ENCODE results near the gene PIGQ. TPM values are rescaled to one million over a fixed set of nuclear protein-coding genes. Genes with fewer than 3 reads are reported as not detected.
A peak's percentile ranks its signal among the peaks of the same experiment; 100 is the strongest.

The PIGQ gene
- polyA plus RNA-seq, 4 donors: 28.0 to 89.7 (median 50.2) TPM

DNA sequence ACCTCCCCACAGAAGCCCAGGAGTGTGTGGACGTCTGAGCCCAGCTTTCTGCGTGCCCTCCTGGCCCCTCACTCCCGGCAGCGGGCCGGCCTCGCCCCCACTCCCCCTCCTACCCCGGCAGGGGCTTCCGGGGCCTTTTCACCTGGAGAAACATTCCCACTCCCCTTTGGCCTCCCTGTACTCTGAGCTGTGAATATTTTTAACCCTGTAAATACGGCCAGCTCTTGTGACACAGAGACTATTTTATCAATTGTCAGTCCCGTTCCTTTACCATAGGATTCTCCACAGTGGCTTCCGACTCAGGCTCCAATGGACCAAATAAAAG, 15.5 kb upstream of the PIGQ start:
- DNase-seq (ENCODE audit: low read depth in 4 of 4, low spot score in 3 of 4): no peak

DNA sequence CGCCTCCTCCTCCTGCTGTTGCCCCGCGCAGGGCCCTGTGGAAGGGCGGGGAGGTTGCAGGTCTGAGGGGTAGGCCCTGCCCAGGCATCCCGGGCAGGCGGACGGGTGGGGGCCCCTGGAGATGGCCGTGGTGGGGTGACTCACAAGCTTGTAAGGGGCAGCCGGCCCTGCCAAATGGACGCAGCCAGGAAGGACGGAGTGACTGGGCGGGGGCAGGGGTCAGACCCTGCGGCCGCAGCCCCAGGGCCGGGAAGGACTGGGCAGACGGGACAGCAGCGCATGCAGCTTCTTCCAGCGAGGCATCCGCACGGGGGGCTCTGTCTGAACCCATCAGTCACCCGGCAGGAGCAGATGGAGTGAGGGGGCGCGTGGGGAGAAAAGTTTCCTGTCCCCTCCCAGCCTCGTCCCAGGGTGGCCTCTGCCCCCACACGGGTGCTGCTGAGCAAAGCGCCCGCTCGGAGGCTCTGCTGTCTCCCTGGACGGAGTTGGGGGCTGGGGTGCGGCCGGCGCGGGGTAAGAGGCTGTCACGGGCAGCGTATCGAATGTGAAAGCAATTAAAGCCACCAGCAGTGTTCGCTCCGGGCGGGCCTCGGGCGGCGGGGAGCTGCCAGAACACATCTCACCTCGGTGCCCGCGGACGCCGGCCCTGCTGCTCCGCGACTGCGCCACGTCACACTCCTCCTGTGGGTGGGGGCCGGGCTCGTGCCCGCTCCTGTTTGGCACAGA, 15.0 kb upstream of the PIGQ start:
- no peak for DNase-seq (ENCODE audit: low read depth in 4 of 4, low spot score in 3 of 4)

DNA sequence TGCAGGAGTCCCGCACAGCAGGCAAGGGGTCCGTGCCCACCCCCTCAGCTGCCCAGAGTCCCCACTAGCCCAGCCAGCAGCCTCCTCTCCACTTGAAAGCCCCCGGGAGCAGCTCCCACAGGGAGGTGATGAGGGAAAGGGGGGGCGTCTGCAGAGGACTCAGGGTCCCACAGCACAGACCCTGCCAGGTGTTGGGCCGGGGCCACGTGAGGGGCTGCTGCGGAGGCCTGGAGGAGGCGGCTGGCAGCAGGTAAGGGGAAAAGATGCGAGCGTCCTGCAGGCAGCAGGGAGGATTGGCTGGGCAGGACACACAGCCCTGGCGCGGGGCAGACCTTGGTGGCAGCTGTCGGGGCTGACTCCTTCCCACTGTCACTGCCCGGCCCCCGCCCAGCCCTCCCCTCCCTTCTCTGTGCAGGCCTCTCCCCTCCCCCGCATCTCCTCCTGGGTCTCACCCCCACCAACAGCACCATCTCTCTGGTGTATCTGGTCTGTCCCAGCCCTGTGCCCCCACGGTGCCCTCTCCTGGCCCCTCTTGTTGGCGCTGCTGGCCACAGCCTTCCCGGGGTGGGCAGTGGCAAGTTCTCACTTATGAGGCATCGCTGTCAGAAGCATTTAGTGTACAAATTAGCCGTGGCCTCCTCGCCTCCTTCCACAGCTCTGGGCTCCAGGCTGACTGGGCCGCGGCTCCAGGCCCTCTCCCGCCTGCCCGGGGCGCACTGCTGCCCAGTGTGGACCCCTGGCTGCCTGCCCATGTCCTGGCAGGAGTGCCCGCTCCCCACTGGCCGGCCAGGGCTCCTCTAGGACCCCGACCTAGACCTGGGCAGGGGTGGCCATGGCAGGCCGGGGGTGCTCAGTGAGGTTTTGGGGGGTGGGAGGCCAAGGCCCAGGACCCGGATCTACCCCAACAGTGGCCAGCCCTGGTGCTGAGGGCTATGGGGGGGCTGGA, 14.0 kb upstream of the PIGQ start:
- DNase-seq (ENCODE audit: low read depth in 4 of 4, low spot score in 3 of 4): no peak

DNA sequence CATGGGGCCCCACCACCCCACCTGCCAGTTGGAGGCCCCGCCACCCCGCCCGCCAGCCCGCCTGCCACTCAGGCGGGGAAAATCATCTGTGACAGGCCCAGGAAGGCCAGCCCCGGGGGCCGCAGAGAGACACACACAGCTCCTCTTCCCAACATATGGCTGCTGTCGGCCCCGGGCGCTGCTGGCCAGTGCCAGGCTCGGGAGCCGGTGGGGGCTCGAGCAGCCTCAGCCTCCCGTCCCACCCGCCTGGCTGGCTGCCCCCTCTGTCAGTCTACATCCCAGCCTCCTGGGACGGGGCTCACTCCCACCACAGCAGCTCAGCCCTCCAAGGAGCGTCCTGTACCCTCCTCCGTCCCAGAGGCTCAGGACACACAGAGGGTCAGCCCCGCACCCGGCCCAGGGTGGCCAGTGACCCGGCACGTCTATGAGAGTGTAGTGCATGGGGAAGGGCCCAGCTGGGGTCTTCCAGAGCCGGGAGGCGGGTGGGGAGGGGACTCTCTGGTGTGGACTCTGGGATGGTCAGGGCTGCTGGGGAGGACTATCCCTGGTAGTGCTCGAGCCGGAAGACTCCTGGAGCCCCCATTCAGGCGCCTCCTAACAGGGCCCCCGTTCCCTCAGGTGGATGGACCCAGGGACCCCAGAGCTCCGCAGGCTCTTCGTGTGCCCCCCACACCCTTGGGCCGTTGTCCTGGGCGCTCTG, 13.1 kb upstream of the PIGQ start:
- no peak for DNase-seq (ENCODE audit: low read depth in 4 of 4, low spot score in 3 of 4)

DNA sequence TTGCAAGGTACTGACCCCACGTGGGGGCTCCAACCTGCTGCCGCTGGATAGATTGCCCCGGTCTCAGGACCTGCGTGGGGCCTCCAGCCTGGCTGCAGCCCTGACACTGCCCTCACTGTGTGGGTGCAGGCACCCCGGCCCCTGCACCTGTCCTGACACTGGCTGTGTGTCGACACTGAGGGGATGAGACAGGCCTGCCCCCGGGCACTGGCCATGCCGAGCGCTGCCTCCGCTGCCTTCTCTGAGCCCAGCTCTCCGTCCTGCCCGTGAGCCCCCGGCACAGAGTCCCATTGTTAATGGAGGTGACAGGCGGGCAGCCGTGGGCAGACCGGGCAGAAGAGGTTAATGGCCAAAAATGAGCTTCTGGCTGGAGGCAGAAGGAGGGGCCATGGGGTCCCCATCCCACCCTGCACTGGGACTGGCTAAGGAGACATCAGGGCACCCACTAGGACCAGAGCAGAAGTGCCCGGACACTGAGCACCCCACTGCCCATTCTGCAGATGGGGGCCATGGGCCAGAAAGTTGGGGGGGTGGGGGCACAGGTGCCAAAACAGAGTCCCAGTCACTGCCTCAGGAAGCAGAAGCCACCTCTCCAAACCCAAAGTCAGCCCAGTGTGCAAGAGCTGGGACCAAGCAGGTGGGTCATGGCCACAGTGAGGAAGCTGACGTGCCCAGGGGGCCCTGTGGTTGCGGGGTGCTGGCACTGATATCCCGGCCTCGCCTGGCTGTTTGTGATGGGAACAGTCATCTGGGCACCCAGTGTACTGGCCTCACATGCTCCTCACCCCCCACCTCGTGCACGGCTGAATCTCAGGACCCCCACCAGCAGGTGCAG, 12.1 kb upstream of the PIGQ start:
- DNase-seq (ENCODE audit: low read depth in 4 of 4, low spot score in 3 of 4): no peak

DNA sequence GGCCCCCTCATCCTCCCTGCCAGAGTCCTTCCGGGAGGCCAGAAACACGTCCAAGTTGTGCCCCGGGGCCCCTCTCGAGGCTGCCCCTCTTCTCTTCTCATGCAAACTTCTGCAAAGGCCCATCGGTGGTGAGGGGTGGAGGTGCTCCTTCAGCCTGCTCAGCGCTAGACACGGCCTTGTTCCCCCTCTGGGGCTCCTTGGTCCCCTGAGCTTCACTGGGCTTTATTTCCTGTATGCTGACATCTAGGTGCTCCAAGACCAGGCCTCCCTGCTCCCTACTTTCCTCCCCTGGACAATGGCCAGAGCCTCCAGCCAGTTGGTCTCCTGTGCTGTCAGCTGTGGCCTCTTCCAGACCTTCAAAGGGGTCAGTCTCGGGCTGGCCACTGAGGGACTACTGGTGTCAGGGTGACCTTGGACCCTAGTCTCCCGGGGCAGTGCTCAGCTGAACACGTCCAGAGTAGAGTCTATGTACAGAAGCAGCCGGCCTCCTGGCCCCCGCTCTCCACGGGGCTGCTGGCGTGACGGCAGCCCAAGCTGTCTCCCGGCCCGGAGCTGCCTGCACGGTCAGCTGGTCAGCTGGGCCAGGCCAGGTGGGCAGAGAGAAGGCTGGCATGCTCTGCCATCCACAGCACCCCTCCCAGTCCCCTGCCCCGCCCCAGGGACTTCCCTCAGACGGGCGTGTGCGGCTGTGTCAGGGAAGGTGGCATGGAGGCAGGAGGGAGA, 11.3 kb upstream of the PIGQ start:
- no peak for DNase-seq (ENCODE audit: low read depth in 4 of 4, low spot score in 3 of 4)

DNA sequence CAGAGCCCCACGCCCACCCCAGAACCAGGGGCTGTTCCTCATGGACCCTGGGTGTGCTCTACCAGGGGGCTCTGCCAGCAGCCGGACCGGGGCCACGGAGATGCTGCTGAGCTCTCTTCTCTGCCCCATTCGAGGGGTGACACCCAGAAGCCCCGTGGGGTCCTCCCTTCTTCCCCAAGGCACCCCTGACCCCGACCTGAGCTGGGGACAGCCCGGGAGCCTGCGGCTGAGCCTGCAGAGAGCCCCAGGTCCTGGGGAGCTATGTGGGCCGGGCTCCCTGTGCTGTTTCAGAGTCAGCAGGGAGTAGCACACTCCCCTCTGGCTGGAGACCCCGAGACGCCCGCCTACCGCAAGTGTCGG, 10.8 kb upstream of the PIGQ start:
- DNase-seq (ENCODE audit: low read depth in 4 of 4, low spot score in 3 of 4): no peak

DNA sequence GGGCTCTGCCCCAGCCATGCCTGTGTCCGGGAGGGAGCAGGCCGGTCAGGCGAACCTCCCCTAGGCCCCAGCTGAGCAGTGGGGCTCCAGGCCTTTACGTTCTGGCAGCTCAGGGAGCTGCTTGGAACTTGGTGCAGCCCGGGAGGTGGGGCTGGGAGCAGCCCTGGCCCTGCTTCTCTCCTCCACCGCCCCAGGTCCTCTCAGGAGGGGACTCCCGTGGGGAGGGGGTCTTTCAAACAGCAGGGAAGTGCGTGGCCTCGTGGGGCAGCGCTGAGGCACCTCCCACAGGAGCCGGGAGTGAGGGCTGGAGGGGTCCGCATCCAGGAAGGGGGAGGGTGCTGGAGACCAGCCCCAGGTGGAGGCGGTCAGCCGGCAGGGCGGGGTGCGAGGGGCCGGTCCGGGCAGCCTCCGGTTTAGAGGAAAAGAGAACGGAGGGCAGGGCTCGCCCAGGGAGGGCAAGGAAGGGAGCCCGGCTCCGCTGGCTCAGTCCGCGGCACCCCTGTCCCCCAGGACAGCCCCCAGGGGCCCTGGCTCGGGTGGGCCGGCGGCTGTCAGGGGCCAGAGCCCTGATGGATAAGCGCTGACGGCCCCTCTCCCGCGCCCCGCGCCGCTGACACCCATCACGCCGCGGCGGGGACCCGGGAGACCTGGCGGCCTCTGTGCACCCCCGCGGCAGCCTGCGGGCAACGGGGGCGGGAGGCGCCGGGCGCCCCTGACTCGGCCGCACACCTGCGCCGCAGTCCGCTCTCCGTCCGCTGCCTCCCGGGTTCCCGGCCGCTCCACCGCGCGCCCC, 10.2 kb upstream of the PIGQ start:
- DNase-seq (ENCODE audit: low read depth in 4 of 4, low spot score in 3 of 4): no peak

DNA sequence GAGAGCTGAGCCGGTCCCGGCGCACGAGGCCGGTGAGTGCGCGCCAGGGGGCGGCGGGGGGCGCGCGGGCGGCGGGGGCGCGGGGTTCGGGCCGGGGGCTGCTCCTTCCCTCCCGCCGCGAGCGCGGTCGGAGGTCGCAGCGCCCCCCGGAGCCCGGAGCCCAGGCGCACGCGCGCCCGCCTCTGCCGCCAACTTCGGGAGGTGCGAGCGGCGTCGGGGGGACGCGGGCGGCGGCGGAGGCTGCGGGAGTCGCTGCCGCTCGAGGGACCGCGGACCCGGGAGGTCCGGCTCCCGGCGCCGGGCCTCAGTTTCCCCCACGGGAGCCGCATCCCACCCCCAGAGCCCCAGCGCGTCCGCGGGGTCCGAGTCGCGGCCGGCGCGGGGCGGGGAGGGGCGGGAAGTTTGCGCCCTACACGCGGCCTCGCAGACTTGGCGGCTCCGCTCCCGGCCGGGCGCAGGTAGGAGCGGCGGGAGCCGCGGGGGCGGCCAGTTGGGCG, 9.5 kb upstream of the PIGQ start, which contains the start of gene PRR35:
Gene PRR35, plus strand, starts transcription at position 191 of the 497 bp plus-strand sequence. CDS start 2,901 bp downstream, outside the sequence.
- no peak for DNase-seq (ENCODE audit: low read depth in 4 of 4, low spot score in 3 of 4)

DNA sequence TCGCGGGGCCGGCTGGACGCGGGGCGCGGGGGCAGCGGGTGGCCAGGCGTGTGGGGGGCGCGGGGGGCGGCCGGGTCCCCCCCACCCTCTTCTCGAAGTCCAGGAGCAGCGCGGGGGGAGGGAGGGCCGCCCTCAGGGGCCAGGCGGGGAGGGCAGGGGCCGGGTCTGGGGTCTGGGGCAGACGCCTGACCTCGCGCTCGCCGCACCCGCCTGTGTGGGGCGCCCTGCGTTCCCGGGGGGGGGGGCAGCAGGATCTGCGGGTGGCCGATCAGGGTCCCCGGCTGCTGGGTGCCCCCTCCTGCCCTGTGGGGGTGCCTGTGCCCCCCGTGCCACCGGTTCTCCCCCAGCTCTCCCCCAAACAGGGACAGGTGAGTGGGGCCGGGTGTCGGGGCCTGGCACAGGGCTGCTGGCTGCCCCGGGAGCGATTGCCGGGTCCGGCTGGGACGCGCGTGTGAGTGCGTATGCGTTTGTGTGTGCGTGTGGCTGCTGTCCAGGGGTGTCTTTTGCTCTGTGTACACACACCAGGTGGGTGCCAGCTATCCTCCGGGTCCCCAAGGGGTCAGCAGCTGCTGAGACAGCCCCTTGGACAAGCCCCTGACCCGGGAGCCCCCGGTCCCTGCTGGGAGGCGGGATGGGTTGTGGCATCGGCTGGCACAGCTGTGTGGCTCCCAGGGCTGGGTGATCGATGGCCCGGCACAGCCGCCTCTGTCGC, 8.9 kb upstream of the PIGQ start:
- DNase-seq (ENCODE audit: low read depth in 4 of 4, low spot score in 3 of 4): no peak

DNA sequence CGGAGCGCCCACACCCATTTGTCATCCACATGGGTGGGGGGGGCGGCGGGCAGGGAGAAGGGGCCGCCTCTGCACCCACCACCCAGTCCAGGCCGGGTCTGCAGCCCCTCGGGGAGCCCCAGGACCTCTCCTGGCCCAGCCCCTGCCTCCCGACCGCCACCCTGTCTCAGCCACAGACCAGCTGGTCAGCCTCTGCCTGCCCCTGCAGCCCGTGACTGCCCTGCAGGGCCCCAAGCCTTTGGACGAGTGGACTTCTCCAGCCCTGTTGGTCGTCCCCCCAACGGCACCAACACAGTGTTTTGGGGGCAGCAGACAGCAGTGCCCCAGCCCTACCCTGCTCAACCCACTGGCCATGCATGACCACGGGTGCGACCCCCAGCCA, 8.4 kb upstream of the PIGQ start:
- no peak for DNase-seq (ENCODE audit: low read depth in 4 of 4, low spot score in 3 of 4)

DNA sequence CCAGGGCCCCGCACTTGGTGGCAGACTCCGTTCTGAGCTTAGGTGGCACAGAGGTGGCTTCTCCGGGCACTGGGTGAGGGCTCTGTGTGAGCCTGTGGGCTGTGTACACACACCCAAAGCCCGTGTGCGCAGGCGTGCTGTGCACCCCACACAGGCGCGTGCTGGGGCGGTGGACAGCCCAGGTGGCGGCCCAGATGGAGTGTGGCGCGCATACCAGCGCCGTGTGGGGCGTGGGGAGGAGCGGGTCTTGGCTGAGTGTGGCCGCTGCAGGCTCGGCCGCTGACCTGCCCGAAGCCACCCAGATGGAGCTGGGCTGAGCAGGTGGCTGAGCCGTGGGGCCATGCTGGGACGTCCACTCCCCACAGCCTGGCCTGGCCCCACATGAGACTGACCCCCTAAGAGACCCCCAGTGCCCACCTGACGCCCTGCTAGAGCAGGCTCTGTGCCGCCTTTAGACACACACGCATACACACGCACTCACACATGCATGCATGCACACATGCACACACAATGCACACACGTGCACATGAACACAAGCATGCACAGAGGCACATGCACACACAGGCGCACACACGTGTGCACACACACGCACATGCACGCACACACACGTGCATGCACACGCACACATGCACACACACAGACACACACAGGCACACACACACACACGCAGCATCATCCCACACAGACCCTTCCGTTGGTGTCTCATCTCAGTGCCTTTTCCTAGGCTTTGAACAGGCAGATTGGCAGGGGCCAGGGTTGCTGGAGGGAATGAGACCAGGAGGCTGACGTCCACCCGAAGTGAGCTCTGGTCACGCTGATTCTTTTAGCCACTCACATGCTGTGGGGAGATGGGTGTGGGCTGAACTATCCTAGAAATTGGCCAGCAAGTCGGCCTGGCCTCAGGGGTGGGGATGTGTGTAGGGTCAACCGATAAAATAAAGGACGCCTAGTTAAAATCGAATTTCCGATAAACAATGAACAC, 7.5 kb upstream of the PIGQ start:
- DNase-seq (ENCODE audit: low read depth in 4 of 4, low spot score in 3 of 4): no peak

DNA sequence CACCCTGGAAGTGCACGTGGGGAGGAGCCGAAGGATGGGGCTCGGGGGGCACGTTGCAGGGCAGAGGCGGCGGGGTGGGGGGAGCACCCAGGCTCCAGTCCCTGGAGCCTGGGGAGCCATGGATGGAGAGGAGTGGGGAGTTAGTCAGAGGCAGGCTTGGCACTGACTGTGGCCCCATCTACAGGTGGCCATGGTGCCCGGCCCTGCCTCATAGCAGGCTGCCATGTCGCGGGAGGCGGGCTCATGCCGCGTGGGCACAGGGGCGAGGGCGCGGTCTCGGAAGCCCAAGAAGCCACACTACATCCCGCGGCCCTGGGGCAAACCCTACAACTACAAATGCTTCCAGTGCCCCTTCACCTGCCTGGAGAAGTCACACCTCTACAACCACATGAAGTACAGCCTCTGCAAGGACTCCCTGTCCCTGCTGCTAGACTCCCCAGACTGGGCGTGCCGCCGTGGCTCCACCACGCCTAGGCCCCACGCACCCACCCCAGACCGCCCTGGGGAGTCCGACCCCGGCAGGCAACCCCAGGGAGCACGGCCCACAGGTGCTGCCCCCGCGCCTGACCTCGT, 6.6 kb upstream of the PIGQ start:
- no peak for DNase-seq (ENCODE audit: low read depth in 4 of 4, low spot score in 3 of 4)

DNA sequence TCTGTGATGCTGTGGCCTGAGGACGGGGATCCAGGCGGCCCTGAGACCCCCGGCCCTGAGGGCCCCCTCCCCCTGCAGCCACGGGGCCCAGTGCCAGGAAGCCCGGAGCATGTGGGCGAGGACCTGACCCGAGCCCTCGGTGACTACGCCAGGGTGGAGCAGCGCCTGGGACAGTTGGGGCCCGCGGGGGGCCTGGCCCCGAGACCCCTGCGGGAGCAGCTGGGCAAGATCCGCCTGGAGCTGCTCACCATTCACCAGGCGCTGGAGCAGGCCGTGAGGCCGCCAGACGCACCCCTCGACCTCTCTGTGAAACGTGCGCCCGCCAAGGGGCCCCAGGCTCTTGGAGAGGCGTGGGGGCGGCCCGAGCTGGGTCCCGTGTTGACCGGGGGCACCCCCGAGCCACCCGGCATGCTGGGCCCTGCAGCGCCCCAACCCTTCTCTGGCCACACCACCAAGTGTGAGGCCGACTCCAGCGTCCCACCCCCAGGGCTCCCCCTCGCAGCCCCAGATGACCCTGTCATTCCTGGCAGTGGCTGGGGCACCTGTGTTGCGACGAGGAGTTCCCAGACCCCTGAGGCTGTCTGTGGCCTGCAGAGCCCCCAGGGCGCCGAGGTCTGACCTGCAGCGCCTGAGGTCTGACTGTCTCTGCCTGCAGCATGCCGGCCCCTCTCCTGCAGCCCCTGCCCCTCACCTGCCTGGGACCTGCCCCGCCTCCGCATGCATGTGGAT, 4.9 kb upstream of the PIGQ start:
- DNase-seq (ENCODE audit: low read depth in 4 of 4, low spot score in 3 of 4): no peak

DNA sequence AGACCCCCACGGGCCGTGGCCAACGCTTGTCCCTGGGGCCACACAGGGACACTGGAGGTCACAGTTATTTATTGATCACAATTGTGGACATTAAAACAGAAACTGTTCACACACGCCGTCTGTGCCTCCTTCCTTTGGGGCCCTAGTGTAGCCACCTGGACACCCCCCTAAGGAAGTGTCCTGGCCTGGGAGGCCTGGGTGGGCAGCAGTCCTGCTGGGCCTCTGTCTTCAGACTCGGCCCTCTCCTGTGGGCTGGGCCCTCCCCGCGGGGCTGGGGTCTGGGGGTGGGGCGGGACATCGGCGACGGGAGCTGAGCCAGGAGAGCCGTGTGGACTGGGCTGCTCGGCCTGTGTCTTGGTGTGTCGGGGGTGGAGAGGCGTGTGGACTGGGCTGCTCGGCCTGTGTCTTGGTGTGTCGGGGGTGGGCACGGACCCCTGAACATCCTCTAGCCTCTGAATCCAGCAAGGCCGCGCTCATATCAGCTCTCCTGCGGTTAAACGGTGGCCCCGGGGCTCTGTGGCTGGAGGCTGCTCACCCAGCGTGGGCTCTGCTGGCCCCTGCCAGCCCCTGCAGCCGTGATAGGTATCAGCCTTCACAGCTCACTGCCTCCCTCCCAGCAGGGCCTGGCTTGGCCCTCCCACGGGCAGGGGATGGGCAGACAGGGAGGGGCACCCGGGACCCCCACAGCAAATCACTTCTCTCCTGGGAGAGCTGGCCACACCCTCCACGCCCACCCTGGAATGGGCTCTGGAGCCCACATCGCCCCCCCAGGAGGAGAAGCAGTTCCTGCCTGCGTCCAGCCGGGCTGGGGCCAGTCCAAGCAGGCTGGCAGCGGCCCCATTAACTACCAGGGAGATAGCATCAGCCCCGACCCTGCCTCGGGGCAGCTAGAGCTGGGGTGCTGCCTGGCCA, 4.1 kb upstream of the PIGQ start:
- peak; percentile 64 to 80 (median 68) for DNase-seq (ENCODE audit: low read depth in 4 of 4, low spot score in 3 of 4)

Data from left renal pelvis (tissue), 4 donors.